ENCODE results near the gene OR52N2.

DNA sequence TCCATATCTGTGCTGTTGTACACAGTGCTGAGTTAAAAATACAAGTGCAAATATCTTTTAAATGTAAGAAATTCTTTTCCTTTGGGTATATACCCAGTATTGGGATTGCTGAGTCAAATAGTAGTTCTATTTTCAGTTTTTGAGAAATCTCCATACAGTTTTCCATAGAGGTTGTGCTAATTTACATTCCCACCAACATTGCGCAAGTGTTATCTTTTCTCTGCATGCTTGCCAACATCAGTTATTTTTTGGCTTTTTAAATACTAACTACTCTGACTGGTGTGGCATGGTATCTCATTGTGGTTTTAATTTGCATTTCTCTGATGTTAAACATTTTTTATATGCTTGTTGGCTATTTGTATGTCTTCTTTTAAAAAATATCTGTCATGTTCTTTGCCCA lies 42.3 kb downstream of the OR52N2 start:
- TF ChIP-seq, protein P1, sequence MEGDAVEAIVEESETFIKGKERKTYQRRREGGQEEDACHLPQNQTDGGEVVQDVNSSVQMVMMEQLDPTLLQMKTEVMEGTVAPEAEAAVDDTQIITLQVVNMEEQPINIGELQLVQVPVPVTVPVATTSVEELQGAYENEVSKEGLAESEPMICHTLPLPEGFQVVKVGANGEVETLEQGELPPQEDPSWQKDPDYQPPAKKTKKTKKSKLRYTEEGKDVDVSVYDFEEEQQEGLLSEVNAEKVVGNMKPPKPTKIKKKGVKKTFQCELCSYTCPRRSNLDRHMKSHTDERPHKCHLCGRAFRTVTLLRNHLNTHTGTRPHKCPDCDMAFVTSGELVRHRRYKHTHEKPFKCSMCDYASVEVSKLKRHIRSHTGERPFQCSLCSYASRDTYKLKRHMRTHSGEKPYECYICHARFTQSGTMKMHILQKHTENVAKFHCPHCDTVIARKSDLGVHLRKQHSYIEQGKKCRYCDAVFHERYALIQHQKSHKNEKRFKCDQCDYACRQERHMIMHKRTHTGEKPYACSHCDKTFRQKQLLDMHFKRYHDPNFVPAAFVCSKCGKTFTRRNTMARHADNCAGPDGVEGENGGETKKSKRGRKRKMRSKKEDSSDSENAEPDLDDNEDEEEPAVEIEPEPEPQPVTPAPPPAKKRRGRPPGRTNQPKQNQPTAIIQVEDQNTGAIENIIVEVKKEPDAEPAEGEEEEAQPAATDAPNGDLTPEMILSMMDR (IDR thresholded peaks at IDR 0.05), result no peak
- no peak for TF ChIP-seq POLR2A (IDR thresholded peaks at IDR 0.05)

Measured in transverse colon (tissue), 3 donors.